GM19372 (cell line): ENCODE data around the gene DLL4.

Experiments used
- ATAC-seq: cut with Tn5 transposase; IDR thresholded peaks from one replicate; pipeline ENCODE4 v1.9.1; 2021; ENCODE audit warnings: mild to moderate bottlenecking, low read depth, moderate library complexity; ENCODE audit not compliant: unreplicated experiment

The DLL4 gene

DNA sequence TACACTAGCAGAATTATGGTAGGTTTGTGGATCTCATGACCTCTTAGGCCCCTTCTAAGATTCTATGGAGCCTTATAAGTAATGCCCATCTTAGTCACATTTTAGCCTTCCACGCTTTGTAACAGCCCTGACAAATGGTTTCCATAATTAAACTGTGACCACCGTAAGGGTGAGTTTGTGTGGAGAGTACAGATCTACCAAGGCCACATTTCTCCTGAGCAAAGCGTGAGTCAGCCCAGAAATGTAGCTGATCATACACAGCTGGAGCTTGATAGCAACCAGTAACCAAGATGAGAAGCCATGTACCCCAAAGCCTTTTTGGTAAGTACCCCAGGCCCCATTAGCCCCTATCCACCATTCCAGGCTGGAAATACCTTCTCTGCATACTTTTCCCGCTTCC lies 55.8 kb downstream of the DLL4 start:
- no peak for ATAC-seq

- ATAC-seq, result no peak
Observed at GRCh38 chr15:40985541-40986330, 56.6 kb downstream of the DLL4 start.

GRCh38 chr15:40986820-40987219 lies 57.7 kb downstream of the DLL4 start:
- ATAC-seq, result no peak

DNA sequence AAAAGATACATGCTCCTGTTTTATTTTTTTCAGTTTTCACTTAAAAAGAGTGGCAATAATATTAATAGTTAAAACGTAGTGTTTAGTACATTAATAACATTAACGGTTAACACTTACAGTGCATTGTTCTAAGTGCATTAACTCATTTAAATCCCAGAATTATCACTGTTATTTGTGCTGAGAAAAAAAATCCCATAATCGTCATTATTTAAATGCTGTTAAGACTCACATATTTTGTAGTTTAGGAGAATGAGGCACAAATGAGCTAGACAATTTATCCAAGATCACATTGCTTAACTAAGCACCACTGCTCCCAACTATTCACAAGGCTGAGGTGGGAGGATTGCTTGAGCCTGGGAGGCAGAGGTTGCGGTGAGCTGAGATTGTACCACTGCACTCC lies 59.0 kb downstream of the DLL4 start:
- no peak for ATAC-seq
